ENCODE measurements around the gene NDUFB3. TPM values are rescaled to one million over a fixed set of nuclear protein-coding genes. Genes with fewer than 3 reads are reported as not detected.

The NDUFB3 gene
- total and polyA plus RNA-seq, 8 donors = 14.8 to 42.5 (median 26.6) TPM

DNA sequence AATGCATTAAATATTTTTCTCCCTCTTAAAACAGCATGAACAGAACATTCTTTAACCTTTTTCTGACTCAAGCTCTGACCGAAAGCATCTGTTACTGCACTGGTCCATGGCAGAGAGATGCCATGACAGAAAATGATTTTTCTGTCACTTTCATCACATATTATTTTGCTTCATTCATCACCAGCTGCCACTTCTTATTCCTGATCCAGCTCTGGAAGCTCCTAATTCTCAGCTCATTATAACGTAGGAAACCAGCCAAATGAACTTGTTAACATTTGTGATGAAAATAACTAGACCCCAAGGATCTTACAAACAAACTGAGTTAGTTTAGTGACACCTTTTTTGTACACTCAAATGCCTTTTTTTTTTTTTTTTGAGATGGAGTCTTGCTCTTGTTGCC is 36.5 kb downstream of the NDUFB3 start:
- no peaks in the 10 kb centered on the region for H3K27me3 ChIP-seq
- ATAC-seq (no peak), FAIRE-seq (no peak), DNase-seq (no peak)
- intact Hi-C loops (cut with DNase I) = no loop called here
- H3K9me3 ChIP-seq = no peaks in the 10 kb centered on the region
- TF ChIP-seq, protein P1, sequence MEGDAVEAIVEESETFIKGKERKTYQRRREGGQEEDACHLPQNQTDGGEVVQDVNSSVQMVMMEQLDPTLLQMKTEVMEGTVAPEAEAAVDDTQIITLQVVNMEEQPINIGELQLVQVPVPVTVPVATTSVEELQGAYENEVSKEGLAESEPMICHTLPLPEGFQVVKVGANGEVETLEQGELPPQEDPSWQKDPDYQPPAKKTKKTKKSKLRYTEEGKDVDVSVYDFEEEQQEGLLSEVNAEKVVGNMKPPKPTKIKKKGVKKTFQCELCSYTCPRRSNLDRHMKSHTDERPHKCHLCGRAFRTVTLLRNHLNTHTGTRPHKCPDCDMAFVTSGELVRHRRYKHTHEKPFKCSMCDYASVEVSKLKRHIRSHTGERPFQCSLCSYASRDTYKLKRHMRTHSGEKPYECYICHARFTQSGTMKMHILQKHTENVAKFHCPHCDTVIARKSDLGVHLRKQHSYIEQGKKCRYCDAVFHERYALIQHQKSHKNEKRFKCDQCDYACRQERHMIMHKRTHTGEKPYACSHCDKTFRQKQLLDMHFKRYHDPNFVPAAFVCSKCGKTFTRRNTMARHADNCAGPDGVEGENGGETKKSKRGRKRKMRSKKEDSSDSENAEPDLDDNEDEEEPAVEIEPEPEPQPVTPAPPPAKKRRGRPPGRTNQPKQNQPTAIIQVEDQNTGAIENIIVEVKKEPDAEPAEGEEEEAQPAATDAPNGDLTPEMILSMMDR (IDR thresholded peaks at IDR 0.05) = no peak
- no peak overlapping the region for H3K4me3 ChIP-seq
- H3K4me1 ChIP-seq = no peaks in the 10 kb centered on the region
- no peaks in the 10 kb centered on the region for H3K36me3 ChIP-seq
- no peak overlapping the region for H3K27ac ChIP-seq
- 88% methylated on average over 2 of the region's 2 CpGs for WGBS, 2 donors

DNA sequence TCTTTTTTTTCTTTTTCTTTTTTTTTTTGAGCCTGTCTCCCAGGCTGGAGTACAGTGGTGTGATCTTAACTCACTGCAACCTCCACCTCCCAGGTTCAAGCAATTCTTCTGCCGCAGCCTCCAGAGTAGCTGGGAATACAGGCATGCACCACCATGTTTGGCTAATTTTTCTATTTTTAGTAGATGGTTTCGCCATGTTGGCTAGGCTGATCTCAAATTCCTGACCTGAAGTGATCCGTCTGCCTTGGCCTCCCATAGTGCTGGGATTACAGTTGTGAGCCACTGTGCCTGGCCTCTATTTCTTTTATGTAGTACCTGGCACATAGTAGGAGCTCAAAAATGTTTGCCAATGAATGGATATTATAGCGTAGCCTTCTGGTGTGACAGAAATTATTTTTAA is 37.4 kb downstream of the NDUFB3 start:
- 91 to 98% methylated on average over 4 of the region's 4 CpGs for WGBS, 2 donors
- Histone ChIP-seq H3K36me3 (no peaks in the 10 kb centered on the region), H3K9me3 (no peaks in the 10 kb centered on the region), H3K4me3 (no peak overlapping the region), H3K27ac (no peak overlapping the region), H3K27me3 (no peaks in the 10 kb centered on the region), H3K4me1 (no peaks in the 10 kb centered on the region)
- intact Hi-C loops (cut with DNase I) = no loop called here
- no peak for DNase-seq
- TF ChIP-seq, protein P1 (IDR thresholded peaks at IDR 0.05) = no peak
- ATAC-seq = no peak
- no peak for FAIRE-seq

DNA sequence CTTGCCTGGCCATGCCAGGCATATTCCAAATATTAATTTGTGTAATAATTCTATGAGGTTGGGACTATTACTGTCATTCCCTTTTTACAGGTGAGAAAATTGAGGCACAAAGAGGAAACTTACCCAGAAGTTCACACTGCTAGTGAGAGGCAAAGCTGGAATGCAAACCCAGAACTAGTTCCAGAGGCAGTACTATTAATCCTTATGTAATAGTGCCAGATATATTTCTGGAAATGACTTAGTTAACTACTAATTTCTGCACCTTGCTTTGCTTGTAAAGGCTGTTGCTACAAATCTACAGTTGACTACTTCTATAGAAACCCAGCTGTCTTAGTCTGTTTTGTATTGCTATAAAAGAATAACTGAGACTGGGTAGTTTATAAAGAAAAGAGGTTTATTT is 38.8 kb downstream of the NDUFB3 start:
- DNase-seq = no peak
- no peak overlapping the region for H3K4me3 ChIP-seq
- TF ChIP-seq, protein P1 (IDR thresholded peaks at IDR 0.05) = no peak
- no peak for FAIRE-seq
- no peak overlapping the region for H3K27ac ChIP-seq
- intact Hi-C loops (cut with DNase I) = no loop called here
- no peak for ATAC-seq
- H3K27me3 ChIP-seq = no peaks in the 10 kb centered on the region
- no peaks in the 10 kb centered on the region for H3K36me3 ChIP-seq
- H3K4me1 ChIP-seq = peaks cover 0 to 5% (median 0%) of the 10 kb centered on the region in 3 donors
- H3K9me3 ChIP-seq = no peaks in the 10 kb centered on the region

DNA sequence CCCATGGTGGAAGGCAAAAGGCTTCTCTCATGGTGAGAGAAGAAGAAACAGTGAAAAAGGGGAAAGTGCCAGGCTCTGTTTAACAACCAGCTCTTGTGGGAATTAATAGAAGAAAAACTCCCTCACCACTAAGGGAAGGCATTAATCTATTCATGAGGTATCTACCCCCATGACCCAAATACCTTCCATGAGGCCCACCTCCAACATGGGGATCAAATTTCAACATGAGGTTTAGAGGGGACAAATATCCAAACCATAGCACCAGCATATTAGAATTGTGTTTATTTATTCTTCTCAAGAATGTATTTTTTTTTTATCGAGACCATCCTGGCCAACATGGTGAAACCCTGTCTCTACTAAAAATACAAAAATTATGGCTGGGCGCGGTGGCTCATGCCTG is 39.3 kb downstream of the NDUFB3 start:
- FAIRE-seq (no peak), ATAC-seq (no peak), DNase-seq (no peak)
- TF ChIP-seq, protein P1 (IDR thresholded peaks at IDR 0.05) = no peak
- no peak overlapping the region for H3K4me3 ChIP-seq
- no peaks in the 10 kb centered on the region for H3K9me3 ChIP-seq
- 96 to 98% methylated on average over 3 of the region's 3 CpGs for WGBS, 2 donors
- no peak overlapping the region for H3K27ac ChIP-seq
- intact Hi-C loops (cut with DNase I) = no loop called here
- H3K4me1 ChIP-seq = peaks cover 0 to 5% (median 0%) of the 10 kb centered on the region in 3 donors
- H3K36me3 ChIP-seq = no peaks in the 10 kb centered on the region
- no peaks in the 10 kb centered on the region for H3K27me3 ChIP-seq

DNA sequence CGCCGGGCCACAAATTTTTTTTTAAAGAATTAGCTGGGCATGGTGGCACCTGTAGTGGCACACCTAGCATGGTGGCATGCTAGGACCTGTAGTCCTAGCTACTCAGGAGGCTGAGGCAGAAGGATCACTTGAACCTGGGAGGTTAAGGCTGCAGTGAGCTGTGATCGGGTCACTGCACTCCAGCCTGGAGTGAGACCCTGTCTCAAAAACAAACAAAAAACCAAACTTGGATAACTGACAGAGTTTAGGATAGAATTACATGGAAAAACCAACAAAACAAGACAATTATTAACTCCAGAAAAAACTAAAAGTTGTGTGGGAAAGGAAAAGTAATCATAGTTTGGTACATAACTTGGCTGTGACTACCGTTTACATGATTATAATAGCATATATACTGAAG is 42.5 kb downstream of the NDUFB3 start:
- DNase-seq = no peak
- Histone ChIP-seq H3K27me3 (no peaks in the 10 kb centered on the region), H3K4me3 (no peak overlapping the region), H3K36me3 (no peaks in the 10 kb centered on the region), H3K27ac (no peak overlapping the region), H3K9me3 (no peaks in the 10 kb centered on the region), H3K4me1 (peaks cover 0 to 5% (median 0%) of the 10 kb centered on the region in 3 donors)
- ATAC-seq = no peak
- no peak for FAIRE-seq
- WGBS, 2 donors = 55 to 60% methylated on average over 4 of the region's 4 CpGs
- intact Hi-C loops (cut with DNase I) = no loop called here
- TF ChIP-seq, protein P1 (IDR thresholded peaks at IDR 0.05) = no peak

Measured in pancreas (tissue), 10 donors.